Thyroid gland (tissue), 4 donors: ENCODE data around the gene SMCO4. TPM values are rescaled to one million over a fixed set of nuclear protein-coding genes. Genes with fewer than 3 reads are reported as not detected.

ENCODE experiments used
- DNase-seq, 2 donors: peaks; one replicate each; pipeline ENCODE4 v3.0.0-alpha.2; 2019
- H3K27ac ChIP-seq, 3 donors: fragments of 200-600 bp; sonication (generic); 1 replicate in 2 of 3; 2 replicates in 1 of 3; pipeline ENCODE4 v1.5.1; 2016 to 2019; ENCODE audit warnings: mild to moderate bottlenecking in 1 of 3, moderate library complexity in 1 of 3
- H3K27me3 ChIP-seq: fragments of 200-600 bp; sonication (generic); one replicate; pipeline ENCODE4 v1.5.1; 2019
- H3K36me3 ChIP-seq, 2 donors: fragments of 200-600 bp; sonication (generic); one replicate each; pipeline ENCODE4 v1.5.1; 2016 to 2019
- H3K4me1 ChIP-seq, 2 donors: fragments of 200-600 bp; sonication (generic); one replicate each; pipeline ENCODE4 v1.5.1; 2017 to 2019
- H3K4me3 ChIP-seq, 3 donors: fragments of 200-600 bp; sonication (generic); replicated peaks in 1 of 3; 1 replicate in 2 of 3; 2 replicates in 1 of 3; pipeline ENCODE4 v1.5.1; 2016; ENCODE audit warnings: mild to moderate bottlenecking in 1 of 3
- H3K9me3 ChIP-seq: fragments of 200-600 bp; sonication (generic); one replicate; pipeline ENCODE4 v1.5.1; 2017
- POLR2A ChIP-seq, 2 donors: fragments of 450-650 bp; IDR thresholded peaks; one replicate each; pipeline ENCODE4 v1.6.1; 2017; ENCODE audit warnings: antibody characterized with exemption in 2 of 2, mild to moderate bottlenecking in 2 of 2, moderate library complexity in 1 of 2
- WGBS, 2 donors: methylation state at CpG; one replicate each; pipeline ENCODE4 v1.1.5; 2017; 5-methylcytosine and 5-hydroxymethylcytosine counted together
- intact Hi-C: fragments of 100-400 bp; cut with DNase I; formaldehyde crosslinking; loops from one replicate; pipeline ENCODE4 v1.15.1; 2023
- total RNA-seq, 4 donors: library from RNA; depleted of rRNA; stranded (reverse); fragments of >200 nt; gene quantifications; one replicate each; pipeline ENCODE4 v1.2.3, GENCODE V29; 2016
- TF ChIP-seq, protein P1 (sequence below), 6 experiments: fragments of 200-600 bp in 3 of 6; fragments of 450-650 bp in 3 of 6; sonication (generic) in 3 of 6; IDR thresholded peaks; one replicate each; pipeline ENCODE4 v1.5.1; 2016 to 2019; ENCODE audit warnings: antibody characterized with exemption in 6 of 6, mild to moderate bottlenecking in 2 of 6, inconsistent platforms in 1 of 6, moderate library complexity in 1 of 6

The SMCO4 gene
- total RNA-seq, 4 donors from 2014 or later, result 38.6 to 135 (median 102) TPM

DNA sequence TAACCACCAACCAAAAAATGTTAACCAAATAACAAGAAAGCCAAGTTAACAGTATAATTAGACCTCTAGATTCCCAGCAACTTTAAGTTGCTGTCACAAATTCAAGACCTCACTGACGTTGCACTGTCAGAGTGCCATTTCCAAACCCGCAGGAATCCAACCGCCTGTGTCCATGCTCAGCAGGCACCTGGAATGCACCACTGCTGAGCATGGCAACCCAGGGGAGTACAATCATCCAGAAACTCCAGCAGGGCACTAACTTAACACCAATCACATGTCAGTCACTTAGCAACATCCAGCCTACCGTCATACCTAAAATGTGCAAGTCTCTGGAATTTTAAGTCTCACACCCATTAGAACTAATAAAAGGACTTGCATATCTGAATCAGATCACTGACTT, 48.8 kb downstream of the SMCO4 start:
- Histone ChIP-seq H3K27me3 (no peaks in the 10 kb centered on the region), H3K36me3 (no peaks in the 10 kb centered on the region), H3K4me3 (no peak overlapping the region), H3K4me1 (peaks cover 30 to 43% of the 10 kb centered on the region in 2 donors), H3K27ac (peak overlapping the region in 2 of 3 donors; percentile 55 to 74), H3K9me3 (no peaks in the 10 kb centered on the region)
- intact Hi-C loops, result no loop called here
- WGBS, 2 donors, result 41 to 46% methylated on average over 4 of the region's 4 CpGs
- TF ChIP-seq, protein P1, sequence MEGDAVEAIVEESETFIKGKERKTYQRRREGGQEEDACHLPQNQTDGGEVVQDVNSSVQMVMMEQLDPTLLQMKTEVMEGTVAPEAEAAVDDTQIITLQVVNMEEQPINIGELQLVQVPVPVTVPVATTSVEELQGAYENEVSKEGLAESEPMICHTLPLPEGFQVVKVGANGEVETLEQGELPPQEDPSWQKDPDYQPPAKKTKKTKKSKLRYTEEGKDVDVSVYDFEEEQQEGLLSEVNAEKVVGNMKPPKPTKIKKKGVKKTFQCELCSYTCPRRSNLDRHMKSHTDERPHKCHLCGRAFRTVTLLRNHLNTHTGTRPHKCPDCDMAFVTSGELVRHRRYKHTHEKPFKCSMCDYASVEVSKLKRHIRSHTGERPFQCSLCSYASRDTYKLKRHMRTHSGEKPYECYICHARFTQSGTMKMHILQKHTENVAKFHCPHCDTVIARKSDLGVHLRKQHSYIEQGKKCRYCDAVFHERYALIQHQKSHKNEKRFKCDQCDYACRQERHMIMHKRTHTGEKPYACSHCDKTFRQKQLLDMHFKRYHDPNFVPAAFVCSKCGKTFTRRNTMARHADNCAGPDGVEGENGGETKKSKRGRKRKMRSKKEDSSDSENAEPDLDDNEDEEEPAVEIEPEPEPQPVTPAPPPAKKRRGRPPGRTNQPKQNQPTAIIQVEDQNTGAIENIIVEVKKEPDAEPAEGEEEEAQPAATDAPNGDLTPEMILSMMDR (IDR thresholded peaks at IDR 0.05), result no peak
- peak in 1 of 2 donors; percentile 27 for TF ChIP-seq POLR2A (IDR thresholded peaks at IDR 0.05)
- peak; percentile 77 to 88 for DNase-seq

- H3K27me3 ChIP-seq, result no peaks in the 10 kb centered on the region
- no peaks in the 10 kb centered on the region for H3K9me3 ChIP-seq
- peak overlapping the region in 1 of 3 donors; percentile 8 for H3K27ac ChIP-seq
- intact Hi-C loops, result no loop called here
- H3K4me3 ChIP-seq, result no peak overlapping the region
- H3K4me1 ChIP-seq, result peaks cover 20 to 34% of the 10 kb centered on the region in 2 donors
- H3K36me3 ChIP-seq, result no peaks in the 10 kb centered on the region
- WGBS, 2 donors, result 91 to 93% methylated on average over 7 to 8 of the region's 8 CpGs
- no peak for TF ChIP-seq POLR2A (IDR thresholded peaks at IDR 0.05)
- TF ChIP-seq, protein P1 (IDR thresholded peaks at IDR 0.05), result no peak
- DNase-seq, result no peak
Observed at GRCh38 chr11:93493252-93493897, 49.8 kb downstream of the SMCO4 start.

- Histone ChIP-seq H3K9me3 (no peaks in the 10 kb centered on the region), H3K36me3 (no peaks in the 10 kb centered on the region), H3K4me3 (no peak overlapping the region), H3K27ac (peak overlapping the region in 1 of 3 donors; percentile 34), H3K27me3 (no peaks in the 10 kb centered on the region), H3K4me1 (peaks cover 17 to 31% of the 10 kb centered on the region in 2 donors)
- intact Hi-C loops, result no loop called here
- no peak for DNase-seq
- WGBS, 2 donors, result 91 to 96% methylated on average over 8 of the region's 8 CpGs
- no peak for TF ChIP-seq POLR2A (IDR thresholded peaks at IDR 0.05)
- TF ChIP-seq, protein P1 (IDR thresholded peaks at IDR 0.05), result no peak
Observed at GRCh38 chr11:93492464-93493251, 50.5 kb downstream of the SMCO4 start.

GRCh38 chr11:93491973-93492372, 51.2 kb downstream of the SMCO4 start:
- H3K9me3 ChIP-seq, result no peaks in the 10 kb centered on the region
- 84 to 88% methylated on average over 5 of the region's 5 CpGs for WGBS, 2 donors
- H3K36me3 ChIP-seq, result no peaks in the 10 kb centered on the region
- H3K4me1 ChIP-seq, result peaks cover 17 to 35% of the 10 kb centered on the region in 2 donors
- no peak for DNase-seq
- peak overlapping the region in 1 of 3 donors; percentile 34 for H3K27ac ChIP-seq
- no peaks in the 10 kb centered on the region for H3K27me3 ChIP-seq
- TF ChIP-seq, protein P1 (IDR thresholded peaks at IDR 0.05), result no peak
- no peak for TF ChIP-seq POLR2A (IDR thresholded peaks at IDR 0.05)
- intact Hi-C loops, result no loop called here
- H3K4me3 ChIP-seq, result no peak overlapping the region
